Adipocyte (in vitro differentiated cells): ENCODE measurements around the gene NCAPG.

Source experiments
- DNase-seq: peaks from one replicate; pipeline ENCODE4 v3.0.0-alpha.2; 2015; ENCODE audit warnings: low read depth
- H3K27me3 ChIP-seq: replicated peaks from 2 replicates; pipeline ENCODE4 v1.7.0; 2013; ENCODE audit warnings: mild to moderate bottlenecking, low read length, moderate library complexity; ENCODE audit not compliant: control insufficient read depth, insufficient read depth
- H3K36me3 ChIP-seq: 2 replicates; pipeline ENCODE4 v1.7.0; 2013; ENCODE audit warnings: low read length, mild to moderate bottlenecking, moderate library complexity; ENCODE audit not compliant: control insufficient read depth, insufficient read depth, severe bottlenecking
- H3K4me1 ChIP-seq: 2 replicates; pipeline ENCODE4 v1.7.0; 2013; ENCODE audit warnings: mild to moderate bottlenecking, low read length, moderate library complexity; ENCODE audit not compliant: control insufficient read depth, insufficient read depth
- H3K4me3 ChIP-seq: 2 replicates; pipeline ENCODE4 v1.7.0; 2013; ENCODE audit warnings: mild to moderate bottlenecking, low read length, moderate library complexity
- H3K9ac ChIP-seq: 2 replicates; pipeline ENCODE4 v1.7.0; 2013; ENCODE audit warnings: mild to moderate bottlenecking, low read length, moderate library complexity
- H3K9me3 ChIP-seq: 2 replicates; pipeline ENCODE4 v1.7.0; 2013; ENCODE audit warnings: mild to moderate bottlenecking, low read length, moderate library complexity; ENCODE audit not compliant: control insufficient read depth

Gene NCAPG

DNA sequence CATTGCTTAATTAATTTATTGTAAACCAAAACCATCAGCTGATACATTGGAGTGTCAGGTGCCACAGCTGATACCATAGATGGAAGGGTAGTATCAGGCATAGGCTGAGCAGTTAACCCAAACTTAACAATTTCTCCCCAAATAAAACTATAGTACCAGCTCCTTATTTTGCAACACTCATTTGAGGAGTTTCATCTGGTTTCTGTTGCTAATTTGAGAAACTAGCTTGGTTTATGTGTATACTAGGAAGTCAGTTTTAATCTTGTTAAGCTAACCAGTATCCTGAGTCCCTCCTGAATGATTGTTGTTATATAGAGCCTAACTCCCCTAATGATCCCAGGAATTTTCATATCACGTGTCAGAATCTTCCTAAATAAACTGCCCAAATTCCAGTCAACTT is 13.0 kb upstream of the NCAPG start:
- peaks cover 10% of the 10 kb centered on the region for H3K36me3 ChIP-seq
- DNase-seq = no peak
- H3K9ac ChIP-seq = no peak overlapping the region
- H3K27me3 ChIP-seq = no peaks in the 10 kb centered on the region
- H3K4me1 ChIP-seq = no peaks in the 10 kb centered on the region
- no peak overlapping the region for H3K4me3 ChIP-seq
- no peaks in the 10 kb centered on the region for H3K9me3 ChIP-seq

DNA sequence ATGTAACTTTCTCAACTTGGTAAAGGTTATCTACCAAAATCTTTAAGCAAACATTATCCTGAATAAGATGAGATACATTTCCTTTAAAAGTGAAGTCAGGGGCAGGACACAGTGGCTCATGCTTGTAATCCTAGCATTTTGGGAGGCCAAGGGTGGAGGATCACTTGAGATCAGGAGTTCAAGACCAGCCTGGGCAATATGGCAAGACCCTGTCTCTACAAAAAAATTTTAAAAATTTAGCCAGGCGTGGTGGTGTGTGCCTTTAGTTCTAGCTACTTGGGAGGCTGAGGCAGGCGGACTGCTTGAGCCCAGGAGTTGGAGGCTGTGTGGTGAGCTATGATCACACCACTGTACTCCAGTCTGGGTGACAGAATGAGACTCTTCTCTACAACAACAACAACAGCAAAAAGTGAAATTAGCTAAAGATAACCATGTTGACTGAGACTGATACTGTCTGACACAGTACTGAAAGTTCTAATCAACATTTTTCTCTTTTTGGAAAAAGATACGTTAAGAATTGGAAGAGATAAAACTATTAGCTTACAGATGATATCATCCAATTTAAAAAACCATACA is 5.1 kb upstream of the NCAPG start:
- H3K4me3 ChIP-seq = no peak overlapping the region
- peaks cover 36% of the 10 kb centered on the region for H3K4me1 ChIP-seq
- H3K36me3 ChIP-seq = peaks cover 26% of the 10 kb centered on the region
- H3K9ac ChIP-seq = no peak overlapping the region
- no peak for DNase-seq
- H3K9me3 ChIP-seq = no peaks in the 10 kb centered on the region
- no peaks in the 10 kb centered on the region for H3K27me3 ChIP-seq

DNA sequence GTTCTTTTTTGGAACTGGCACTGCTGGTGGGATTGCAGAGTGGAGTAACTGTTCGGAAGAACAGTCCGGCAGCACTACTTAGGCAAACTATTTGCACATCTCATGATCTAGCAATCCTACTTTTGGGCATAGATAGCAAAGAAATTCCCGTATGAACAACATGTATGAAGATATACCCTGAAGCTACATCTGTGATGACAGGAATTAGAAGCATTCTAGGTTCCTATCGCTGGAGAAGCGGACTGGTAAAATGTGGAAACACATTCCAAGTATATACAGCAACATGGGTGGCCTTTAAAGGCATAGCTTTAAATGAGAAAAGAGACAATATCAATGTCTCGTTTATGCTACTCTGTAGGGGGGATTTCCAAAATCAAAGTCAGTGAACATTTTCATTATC is 3.3 kb upstream of the NCAPG start:
- Histone ChIP-seq H3K9ac (peak overlapping the region; percentile 95), H3K4me1 (peaks cover 37% of the 10 kb centered on the region), H3K4me3 (peak overlapping the region; percentile 100), H3K9me3 (no peaks in the 10 kb centered on the region), H3K27me3 (no peaks in the 10 kb centered on the region), H3K36me3 (peaks cover 24% of the 10 kb centered on the region)
- DNase-seq = peak; percentile 35

DNA sequence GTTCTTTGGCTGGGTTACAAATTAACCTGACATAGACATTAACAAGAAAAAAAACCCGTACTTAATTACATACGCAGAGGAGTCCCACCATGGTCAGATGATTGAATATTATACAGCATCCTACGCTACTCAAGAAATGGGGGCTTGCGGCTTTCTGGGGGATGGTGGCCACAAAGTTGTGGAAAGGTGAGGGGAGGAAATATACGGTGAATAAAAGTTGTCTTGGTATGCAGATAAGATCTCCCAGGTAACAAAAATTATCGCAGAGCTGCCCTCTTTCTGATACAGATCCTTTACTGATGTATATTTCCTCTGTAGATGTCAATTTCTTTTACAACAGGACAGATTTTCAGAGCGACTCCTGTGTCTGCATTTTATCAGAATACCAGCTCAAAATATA is 1.1 kb upstream of the NCAPG start:
- Histone ChIP-seq H3K36me3 (peaks cover 2% of the 10 kb centered on the region), H3K9me3 (no peaks in the 10 kb centered on the region), H3K4me3 (peak overlapping the region; percentile 100), H3K4me1 (peaks cover 46% of the 10 kb centered on the region), H3K27me3 (no peaks in the 10 kb centered on the region), H3K9ac (peak overlapping the region; percentile 95)
- DNase-seq = no peak

DNA sequence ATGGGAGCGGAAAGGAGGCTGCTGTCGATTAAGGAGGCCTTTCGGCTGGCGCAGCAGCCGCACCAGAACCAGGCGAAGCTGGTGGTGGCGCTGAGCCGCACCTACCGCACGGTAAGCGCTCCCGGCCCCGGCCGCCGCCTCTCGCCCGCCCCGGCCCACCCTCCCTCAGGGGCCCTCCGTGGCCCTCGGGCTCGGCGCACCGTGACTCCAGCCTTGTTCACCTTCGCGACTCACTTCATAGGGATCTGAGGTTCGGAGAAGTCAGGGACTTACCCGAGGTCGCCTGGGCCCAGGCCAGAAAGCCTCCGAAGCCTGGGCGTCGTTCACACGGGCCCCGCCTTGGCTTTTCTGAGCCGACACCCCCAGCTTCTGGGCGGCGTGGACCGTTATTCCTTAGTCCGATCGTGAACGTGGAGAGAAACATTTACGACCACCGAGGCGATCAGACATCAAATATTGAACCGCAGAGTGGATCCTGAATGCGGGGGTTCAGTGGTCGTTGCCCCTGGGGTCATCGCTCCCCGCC is 362 bp downstream of the NCAPG start:
- H3K9me3 ChIP-seq = no peaks in the 10 kb centered on the region
- no peaks in the 10 kb centered on the region for H3K36me3 ChIP-seq
- H3K4me3 ChIP-seq = peak overlapping the region; percentile 100
- H3K27me3 ChIP-seq = no peaks in the 10 kb centered on the region
- peak; percentile 58 for DNase-seq
- peaks cover 45% of the 10 kb centered on the region for H3K4me1 ChIP-seq
- H3K9ac ChIP-seq = peak overlapping the region; percentile 77

DNA sequence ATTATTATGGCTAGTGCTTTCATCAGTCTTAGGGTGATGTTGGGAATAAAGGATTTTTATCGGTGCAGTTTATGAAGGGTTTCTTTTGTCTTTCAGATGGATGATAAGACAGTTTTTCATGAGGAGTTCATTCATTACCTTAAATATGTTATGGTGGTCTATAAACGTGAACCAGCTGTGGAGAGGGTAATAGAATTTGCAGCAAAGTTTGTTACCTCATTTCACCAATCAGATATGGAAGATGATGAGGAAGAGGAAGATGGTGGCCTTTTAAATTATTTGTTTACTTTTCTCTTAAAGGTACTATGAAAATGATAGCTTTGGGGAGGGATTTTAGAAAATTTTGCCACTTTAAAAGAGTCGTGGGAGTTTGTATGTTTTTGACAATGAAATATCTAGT is 1.3 kb downstream of the NCAPG start:
- Histone ChIP-seq H3K9me3 (no peaks in the 10 kb centered on the region), H3K4me1 (peaks cover 35% of the 10 kb centered on the region), H3K4me3 (peak overlapping the region; percentile 100), H3K27me3 (no peaks in the 10 kb centered on the region), H3K36me3 (no peaks in the 10 kb centered on the region), H3K9ac (peak overlapping the region; percentile 77)
- no peak for DNase-seq

DNA sequence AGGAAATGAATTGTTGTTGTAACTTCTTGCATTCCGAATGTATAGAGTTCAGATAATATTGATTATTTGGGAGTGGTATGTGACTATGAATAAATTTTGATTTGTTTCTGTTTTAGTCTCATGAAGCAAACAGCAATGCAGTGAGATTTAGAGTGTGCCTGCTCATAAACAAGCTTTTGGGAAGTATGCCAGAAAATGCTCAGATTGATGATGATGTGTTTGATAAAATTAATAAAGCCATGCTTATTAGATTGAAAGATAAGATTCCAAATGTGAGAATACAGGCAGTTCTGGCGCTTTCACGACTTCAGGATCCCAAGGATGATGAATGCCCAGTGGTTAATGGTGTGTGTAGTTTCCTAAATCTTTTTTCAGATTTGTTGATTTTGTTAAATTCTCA is 2.0 kb downstream of the NCAPG start:
- H3K27me3 ChIP-seq = no peaks in the 10 kb centered on the region
- no peaks in the 10 kb centered on the region for H3K36me3 ChIP-seq
- H3K4me3 ChIP-seq = no peak overlapping the region
- DNase-seq = peak; percentile 36
- H3K4me1 ChIP-seq = peaks cover 28% of the 10 kb centered on the region
- peak overlapping the region; percentile 7 for H3K9ac ChIP-seq
- no peaks in the 10 kb centered on the region for H3K9me3 ChIP-seq

DNA sequence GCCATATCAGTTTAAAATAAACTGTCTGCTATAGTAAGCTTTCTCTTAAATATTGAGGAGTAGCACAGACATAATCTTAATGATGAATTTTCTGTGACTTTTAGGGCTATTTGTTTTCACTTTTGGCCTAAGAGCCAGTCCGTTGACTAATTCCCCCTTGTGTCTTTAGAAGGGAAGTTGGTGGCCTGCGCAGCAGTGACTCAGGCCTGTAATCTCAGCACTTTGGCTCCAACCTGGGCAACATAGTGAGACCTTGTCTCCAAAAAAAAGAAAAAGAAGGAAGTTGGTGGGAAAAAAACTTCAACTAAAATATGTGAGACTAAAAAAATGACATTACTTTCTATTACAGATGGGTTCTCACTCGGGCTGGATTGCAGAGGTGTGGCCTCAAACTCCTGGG is 3.4 kb downstream of the NCAPG start:
- no peak for DNase-seq
- Histone ChIP-seq H3K4me1 (peaks cover 17% of the 10 kb centered on the region), H3K36me3 (no peaks in the 10 kb centered on the region), H3K9me3 (no peaks in the 10 kb centered on the region), H3K9ac (peak overlapping the region; percentile 49), H3K4me3 (no peak overlapping the region), H3K27me3 (no peaks in the 10 kb centered on the region)

DNA sequence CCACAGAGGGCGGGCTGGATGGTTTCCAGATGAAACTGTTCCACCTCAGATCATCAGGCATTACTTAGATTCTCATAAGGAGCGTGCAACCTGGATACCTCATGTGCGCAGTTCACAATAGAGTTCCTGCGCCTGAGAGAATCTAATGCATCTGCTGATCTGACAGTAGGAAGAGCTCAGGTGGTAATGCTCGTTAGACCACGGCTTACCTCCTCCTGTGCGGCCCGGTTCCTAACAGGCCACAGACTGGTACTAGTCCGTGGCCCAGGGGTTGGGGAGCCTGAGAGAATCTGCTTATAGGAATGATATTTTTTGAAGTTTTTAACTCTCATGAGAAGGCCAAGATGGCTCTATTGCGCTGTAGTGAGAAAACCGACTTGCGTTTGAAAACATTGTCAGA is 5.4 kb downstream of the NCAPG start:
- H3K36me3 ChIP-seq = no peaks in the 10 kb centered on the region

DNA sequence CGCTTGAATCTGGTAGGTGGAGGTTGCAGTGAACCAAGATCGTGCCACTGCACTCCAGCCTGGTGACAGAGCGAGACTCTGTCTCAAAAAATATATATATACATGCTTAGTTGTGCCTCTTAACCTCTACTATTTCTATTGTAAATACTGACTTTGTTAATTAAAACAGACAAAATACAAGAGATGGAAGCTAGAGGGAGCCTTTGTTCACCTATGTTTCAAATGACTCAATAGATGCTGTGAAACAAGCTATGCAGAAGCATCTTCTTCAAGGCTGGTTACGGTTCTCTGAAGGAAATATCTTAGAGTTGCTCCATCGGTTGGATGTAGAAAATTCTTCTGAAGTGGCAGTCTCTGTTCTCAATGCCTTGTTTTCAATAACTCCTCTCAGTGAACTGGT is 6.2 kb downstream of the NCAPG start:
- Histone ChIP-seq H3K36me3 (no peaks in the 10 kb centered on the region), H3K9ac (no peak overlapping the region), H3K4me3 (no peak overlapping the region), H3K9me3 (no peaks in the 10 kb centered on the region), H3K27me3 (no peaks in the 10 kb centered on the region), H3K4me1 (peaks cover 10% of the 10 kb centered on the region)
- peak; percentile 88 for DNase-seq

More for the DNA sequence above, 5.4 kb downstream of the NCAPG start:
- DNase-seq = no peak
- no peak overlapping the region for H3K4me3 ChIP-seq
- H3K4me1 ChIP-seq = peaks cover 10% of the 10 kb centered on the region
- H3K9me3 ChIP-seq = no peaks in the 10 kb centered on the region
- no peak overlapping the region for H3K9ac ChIP-seq
- H3K27me3 ChIP-seq = no peaks in the 10 kb centered on the region

DNA sequence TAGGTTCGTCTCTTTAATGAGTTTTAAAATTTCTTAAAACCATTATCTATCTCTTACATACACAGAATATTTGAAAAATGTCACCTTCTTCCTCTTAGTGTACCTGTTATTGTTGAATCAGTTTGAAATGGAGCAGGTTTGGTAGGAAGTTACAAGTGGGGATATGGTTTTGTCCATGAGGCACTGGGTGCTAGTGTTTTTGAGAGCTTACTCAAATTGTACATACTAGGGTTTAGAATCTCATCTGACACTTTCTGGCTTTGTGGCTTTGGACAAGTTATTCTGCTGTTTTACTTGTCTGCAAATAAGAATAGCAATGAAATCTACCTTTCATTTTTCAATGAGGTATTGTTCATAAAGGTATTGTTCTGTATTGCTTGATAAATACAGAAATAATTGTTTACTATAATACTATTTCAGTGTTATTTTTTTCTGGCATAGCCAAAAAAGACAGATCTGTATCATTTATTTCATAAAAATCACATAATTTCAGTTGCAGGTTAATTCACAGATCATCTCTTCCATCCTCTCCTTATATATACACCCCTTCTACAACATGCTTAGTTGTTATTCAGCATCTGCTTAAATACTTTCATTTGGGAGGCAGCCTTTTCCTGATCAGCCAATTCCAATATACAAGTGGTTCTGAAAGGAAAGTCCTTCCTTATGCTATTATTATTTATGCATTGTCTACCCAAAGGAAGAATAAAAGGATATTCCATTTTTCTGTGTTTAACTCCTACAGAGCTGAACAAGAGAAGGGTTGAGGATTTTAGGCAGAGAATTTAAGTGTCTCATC is 13.3 kb downstream of the NCAPG start:
- no peaks in the 10 kb centered on the region for H3K36me3 ChIP-seq
- H3K9ac ChIP-seq = no peak overlapping the region
- H3K27me3 ChIP-seq = no peaks in the 10 kb centered on the region
- DNase-seq = no peak
- H3K4me1 ChIP-seq = no peaks in the 10 kb centered on the region
- H3K9me3 ChIP-seq = no peaks in the 10 kb centered on the region
- no peak overlapping the region for H3K4me3 ChIP-seq
